Medulla oblongata (tissue), 1 donor: ENCODE results near the gene ARHGAP24.
"Not testable (repeated sequence)": the region's sequence is repeated elsewhere in the genome, so short reads cannot be mapped to it uniquely, and the experiment has no call there.

ENCODE experiments used
- DNase-seq: peaks from one replicate; pipeline ENCODE4 v3.0.0-alpha.2; 2015; ENCODE audit errors: extremely low spot score

ARHGAP24 gene

GRCh38 chr4:85956293-85956945 is 481.5 kb downstream of the ARHGAP24 start:
- no peak for DNase-seq

DNA sequence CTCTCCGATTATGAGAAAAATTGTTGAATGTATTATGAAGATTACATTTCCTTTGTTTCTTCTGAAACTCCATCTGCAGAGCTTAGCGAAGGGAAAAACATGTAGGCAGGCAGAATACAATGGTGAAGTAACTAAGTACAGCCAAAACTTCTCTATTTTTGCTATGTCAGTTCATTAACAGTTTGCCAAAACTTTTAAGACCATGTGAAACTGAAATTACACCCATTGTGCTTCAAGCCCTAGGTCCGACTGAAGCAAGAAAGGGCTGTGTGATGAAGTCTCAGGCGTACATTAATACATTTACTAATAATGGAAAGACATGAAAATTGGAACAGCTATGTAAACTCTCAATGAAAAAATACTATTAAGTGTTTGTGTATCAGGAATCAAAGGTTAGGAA is 486.9 kb downstream of the ARHGAP24 start:
- no peak for DNase-seq

GRCh38 chr4:85963231-85963630 is 488.3 kb downstream of the ARHGAP24 start:
- no peak for DNase-seq

GRCh38 chr4:85964298-85964697 is 489.3 kb downstream of the ARHGAP24 start:
- no peak for DNase-seq

DNA sequence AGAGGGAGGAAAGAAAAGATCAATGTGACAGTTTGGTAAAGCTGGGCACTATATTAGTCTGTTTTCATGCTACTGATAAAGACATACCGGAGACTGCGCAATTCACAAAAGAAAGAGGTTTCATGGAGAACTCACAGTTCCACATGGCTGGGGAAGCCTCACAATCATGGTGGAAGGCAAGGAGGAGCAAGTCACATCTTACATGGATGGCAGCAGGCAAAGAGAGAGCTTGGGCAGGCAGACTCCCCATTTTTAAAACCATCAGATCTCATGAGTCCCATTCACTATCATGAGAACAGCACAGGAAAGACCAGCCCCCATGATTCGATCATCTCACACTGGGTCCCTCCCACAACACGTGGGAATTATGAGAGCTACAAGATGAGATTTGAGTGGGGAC is 490.1 kb downstream of the ARHGAP24 start:
- DNase-seq = not testable (repeated sequence)

- no peak for DNase-seq
Measured at GRCh38 chr4:85965529-85965928, 490.6 kb downstream of the ARHGAP24 start.

- no peak for DNase-seq
Measured at GRCh38 chr4:85966373-85966772, 491.4 kb downstream of the ARHGAP24 start.

DNA sequence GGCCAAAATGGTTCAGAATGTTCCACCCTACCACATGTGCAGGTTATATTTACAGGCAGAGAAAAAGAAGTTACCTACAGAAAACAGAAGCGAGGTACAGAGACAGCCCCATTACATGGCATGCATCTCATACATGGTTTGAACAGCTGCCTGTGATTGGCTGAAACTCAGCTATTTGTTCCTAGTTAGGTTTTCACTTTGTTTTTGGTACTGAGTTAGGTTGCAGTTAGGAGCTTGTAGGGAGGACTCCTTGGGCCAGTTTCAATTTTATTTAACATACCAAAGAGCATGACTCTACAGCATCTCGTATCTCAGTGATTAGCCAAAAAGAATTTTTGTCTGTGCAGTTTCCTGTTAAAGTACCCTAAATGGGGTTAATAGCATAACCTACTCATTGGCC is 492.9 kb downstream of the ARHGAP24 start:
- DNase-seq = no peak

GRCh38 chr4:85968945-85969819 is 494.2 kb downstream of the ARHGAP24 start:
- peak; percentile 86 for DNase-seq

- no peak for DNase-seq
Measured at GRCh38 chr4:85970535-85970934, 495.6 kb downstream of the ARHGAP24 start.

- DNase-seq = no peak
Measured at GRCh38 chr4:85979276-85979675, 504.3 kb downstream of the ARHGAP24 start.

- DNase-seq = no peak
Measured at GRCh38 chr4:85986266-85986665, 511.3 kb downstream of the ARHGAP24 start.

- no peak for DNase-seq
Measured at GRCh38 chr4:85993641-85994040, 518.7 kb downstream of the ARHGAP24 start.

GRCh38 chr4:85994576-85994975 is 519.6 kb downstream of the ARHGAP24 start:
- DNase-seq = no peak

DNA sequence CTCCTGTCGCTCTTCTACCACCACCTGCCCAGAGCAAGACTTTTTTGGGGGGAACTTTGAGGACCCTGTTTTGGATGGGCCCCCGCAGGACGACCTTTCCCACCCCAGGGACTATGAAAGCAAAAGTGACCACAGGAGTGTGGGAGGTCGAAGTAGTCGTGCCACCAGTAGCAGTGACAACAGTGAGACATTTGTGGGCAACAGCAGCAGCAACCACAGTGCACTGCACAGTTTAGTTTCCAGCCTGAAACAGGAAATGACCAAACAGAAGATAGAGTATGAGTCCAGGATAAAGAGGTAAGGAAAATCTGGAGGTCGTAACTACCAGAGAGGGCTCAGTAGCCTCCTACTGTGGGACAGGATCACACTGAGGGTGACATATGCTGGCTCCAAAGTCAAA is 520.4 kb downstream of the ARHGAP24 start:
- DNase-seq = no peak

DNA sequence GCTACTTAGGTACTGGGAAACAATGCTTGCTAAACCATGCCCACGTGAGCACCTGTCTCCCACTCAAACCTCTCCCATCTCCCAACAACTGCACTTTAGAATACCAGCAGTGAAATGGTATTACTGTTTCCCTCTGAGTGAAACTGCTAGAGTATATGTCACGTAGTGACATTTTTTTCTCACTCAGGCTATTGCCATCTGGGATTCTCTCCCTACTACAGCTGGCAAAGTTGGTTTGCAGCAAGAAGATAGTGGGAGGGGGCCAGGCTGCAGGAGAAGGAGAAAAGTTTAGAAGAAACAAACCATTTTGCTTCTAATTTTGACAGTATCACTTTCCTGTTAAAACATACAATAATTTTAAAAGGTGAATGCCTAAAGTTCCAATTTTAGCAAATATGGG is 526.6 kb downstream of the ARHGAP24 start:
- no peak for DNase-seq

- no peak for DNase-seq
Measured at GRCh38 chr4:86004030-86004429, 529.1 kb downstream of the ARHGAP24 start.

DNA sequence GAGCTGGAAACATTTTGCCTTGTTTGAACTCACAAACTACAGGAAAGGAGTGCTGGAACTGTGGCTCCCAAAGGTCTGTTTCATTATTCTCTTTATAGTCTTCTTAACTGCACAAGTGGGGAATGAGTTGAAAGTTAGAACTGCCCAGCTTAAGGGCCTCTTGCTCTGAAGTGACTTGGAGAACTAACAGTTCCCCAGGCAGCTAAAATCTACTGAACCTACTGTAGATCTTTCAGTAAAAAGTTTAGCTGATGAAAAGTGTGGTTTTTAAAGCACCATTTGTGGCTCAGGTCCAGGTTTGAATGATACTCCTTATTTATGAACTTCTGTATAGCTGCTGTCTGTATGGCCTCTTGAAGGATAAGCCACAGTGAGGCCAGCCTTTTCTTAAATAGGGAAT is 531.1 kb downstream of the ARHGAP24 start:
- DNase-seq = no peak

GRCh38 chr4:86007042-86007441 is 532.1 kb downstream of the ARHGAP24 start:
- no peak for DNase-seq

DNA sequence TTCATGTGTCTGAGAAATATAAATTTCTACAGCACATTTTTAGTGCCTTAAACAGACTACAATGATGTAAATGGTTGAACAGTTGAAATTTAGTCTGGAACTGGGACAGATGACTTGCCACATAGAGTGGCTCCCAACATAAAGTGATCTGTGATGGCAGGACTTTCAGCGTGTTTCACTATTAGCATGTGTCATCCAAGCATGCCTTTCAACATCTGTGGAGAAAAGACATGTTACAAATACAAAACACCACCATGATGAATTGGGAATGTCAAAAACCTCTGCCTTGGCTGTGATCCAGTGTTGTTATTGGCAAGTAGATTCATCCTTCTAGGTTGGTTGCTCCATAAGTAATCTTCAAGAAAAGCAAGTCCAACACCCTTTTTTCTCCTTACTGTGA is 536.2 kb downstream of the ARHGAP24 start:
- DNase-seq = no peak

- DNase-seq = no peak
Measured at GRCh38 chr4:86013621-86014020, 538.7 kb downstream of the ARHGAP24 start.

- DNase-seq = no peak
Measured at GRCh38 chr4:86014599-86014998, 539.6 kb downstream of the ARHGAP24 start.
